GM10248 (cell line): ENCODE measurements around the gene LRRC10.

Experiments
- CTCF ChIA-PET: fragments of 300-600 bp; sonication (Branson Sonifier 250); formaldehyde crosslinking; extraction: SDS; loops from one replicate; lab custom pipeline; 2021; ENCODE audit warnings: antibody characterized with exemption; lab: Yijun Ruan, JAX
- POLR2A ChIA-PET: fragments of 350-650 bp; sonication (Branson Sonifier 250); formaldehyde crosslinking; extraction: SDS; loops from one replicate; lab custom pipeline; 2020; ENCODE audit warnings: antibody characterized with exemption; lab: Yijun Ruan, JAX
- DNase-seq: peaks from one replicate; pipeline ENCODE4 v3.0.0; 2012; ENCODE audit errors: extremely low spot score
- CTCF ChIP-seq: IDR thresholded peaks from 2 replicates; pipeline ENCODE4 v1.5.1; 2012; ENCODE audit warnings: mild to moderate bottlenecking, low read depth; ENCODE audit errors: extremely low read depth, missing control alignments, control extremely low read depth

LRRC10 gene

GRCh38 chr12:69623970-69624369 lies 13.3 kb upstream of the LRRC10 start:
- ChIA-PET POLR2A (no interaction called here), CTCF (interaction anchor here (1.9 kb wide), 1 partner anchor 14 kb away, joined by 4 read pairs; no protein-coding TSS in a partner anchor)
- no peak for TF ChIP-seq CTCF
- DNase-seq: no peak

- no peak for DNase-seq
- ChIA-PET POLR2A (no interaction called here), CTCF (interaction anchor here (1.1 to 2.6 kb wide), 4 partner anchors 10 to 23 kb away, joined by 3 to 13 read pairs (median 6); partner anchors contain the start of gene LRRC10)
- no peak for TF ChIP-seq CTCF
These were observed 10.8 kb upstream of the LRRC10 start for GRCh38 chr12:69621551-69621950.

GRCh38 chr12:69620921-69621320 lies 10.2 kb upstream of the LRRC10 start:
- no peak for TF ChIP-seq CTCF
- ChIA-PET POLR2A (no interaction called here), CTCF (interaction anchor here (1.1 to 5.5 kb wide), 4 partner anchors 11 to 23 kb away, joined by 3 to 24 read pairs (median 9); no protein-coding TSS in a partner anchor)
- no peak for DNase-seq

DNA sequence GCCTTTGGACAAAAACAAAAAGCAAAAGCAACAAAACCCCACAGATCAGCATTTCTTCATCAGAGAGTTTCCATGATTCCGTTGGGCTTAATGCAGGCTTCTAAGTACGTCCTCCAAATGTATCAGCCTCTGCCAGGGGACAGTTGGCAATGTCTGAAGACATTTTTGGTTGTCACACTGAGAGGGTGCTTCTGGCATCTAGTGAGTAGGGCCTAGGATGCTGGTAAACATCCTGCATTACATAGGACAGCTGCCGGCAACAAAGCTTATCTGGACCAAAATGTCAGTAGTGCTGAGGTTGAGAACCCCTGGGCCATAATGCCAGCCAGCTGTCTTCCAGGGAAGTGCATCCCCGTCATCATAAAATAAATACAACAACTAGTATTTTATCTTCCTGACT lies 9.4 kb upstream of the LRRC10 start:
- ChIA-PET CTCF (interaction anchor here (5.5 kb wide), 1 partner anchor 19 kb away, joined by 24 read pairs; no protein-coding TSS in a partner anchor), POLR2A (no interaction called here)
- no peak for TF ChIP-seq CTCF
- DNase-seq: no peak

GRCh38 chr12:69619050-69619449 lies 8.3 kb upstream of the LRRC10 start:
- ChIA-PET POLR2A (no interaction called here), CTCF (interaction anchor here (0.9 to 5.5 kb wide), 3 partner anchors 10 to 50 kb away, joined by 3 to 24 read pairs (median 3); no protein-coding TSS in a partner anchor)
- TF ChIP-seq CTCF: no peak

DNA sequence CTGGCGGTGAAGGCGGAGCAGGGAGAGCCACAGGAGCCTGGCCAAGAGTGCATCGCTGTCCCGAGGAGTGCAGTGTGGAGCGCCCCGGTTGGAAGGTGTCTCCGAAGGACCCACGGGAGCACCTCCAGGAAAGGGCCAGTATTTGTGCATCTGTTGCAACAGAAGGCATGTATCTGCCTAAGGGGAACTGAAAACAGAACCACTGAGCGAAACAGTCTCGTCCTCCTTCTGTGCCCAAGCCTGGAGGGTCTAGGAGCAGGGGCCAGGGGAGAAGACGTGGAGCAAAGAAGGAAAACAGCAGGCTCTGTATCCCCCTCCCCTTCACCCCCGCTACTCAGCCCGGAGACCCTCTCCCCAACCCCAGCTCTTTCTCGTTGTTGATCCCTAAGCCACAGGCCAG lies 5.3 kb upstream of the LRRC10 start:
- no peak for TF ChIP-seq CTCF
- no peak for DNase-seq
- ChIA-PET CTCF (interaction anchor here (1.2 to 5.5 kb wide), 2 partner anchors 12 to 23 kb away, joined by 3 to 24 read pairs; no protein-coding TSS in a partner anchor), POLR2A (no interaction called here)

More at GRCh38 chr12:69619050-69619449, 8.3 kb upstream of the LRRC10 start:
- no peak for DNase-seq

GRCh38 chr12:69613351-69613750 lies 2.6 kb upstream of the LRRC10 start:
- ChIA-PET POLR2A (no interaction called here), CTCF (no interaction called here)
- DNase-seq: no peak
- no peak for TF ChIP-seq CTCF
